Stimulated activated CD8-positive, alpha-beta memory T cell treated with anti-CD3 and anti-CD28 coated beads, Interleukin-4, amount 100 ng/mL, for 48 hours (primary cell): Measurements from ENCODE around the gene PRR15L.
"Not testable (repeated sequence)": the region's sequence is repeated elsewhere in the genome, so short reads cannot be mapped to it uniquely, and the experiment has no call there.

ENCODE experiments used
- DNase-seq: peaks from one replicate; pipeline ENCODE4 v3.0.0-alpha.2; 2020

PRR15L gene

GRCh38 chr17:47957591-47958490 is at the start of gene PRR15L:
Gene PRR15L (minus strand): TSS chr17:47957883. CDS start chr17:47953234, 4,649 bp downstream.
- DNase-seq = no peak

- no peak for DNase-seq
These were observed 49.4 kb upstream of the PRR15L start for GRCh38 chr17:48006936-48007709.

GRCh38 chr17:48004983-48005382 is 47.3 kb upstream of the PRR15L start:
- no peak for DNase-seq

- DNase-seq = no peak
These were observed 45.9 kb upstream of the PRR15L start for GRCh38 chr17:48003417-48004151.

- DNase-seq = no peak
These were observed 45.3 kb upstream of the PRR15L start for GRCh38 chr17:48002916-48003416.

GRCh38 chr17:48002266-48002915 is 44.7 kb upstream of the PRR15L start:
- DNase-seq = no peak

- not testable (repeated sequence) for DNase-seq
These were observed 44.0 kb upstream of the PRR15L start for GRCh38 chr17:48001657-48002056.

GRCh38 chr17:48001197-48001596 is 43.5 kb upstream of the PRR15L start:
- no peak for DNase-seq

GRCh38 chr17:47999582-47999981 is 41.9 kb upstream of the PRR15L start:
- no peak for DNase-seq

GRCh38 chr17:47998044-47998443 is 40.4 kb upstream of the PRR15L start:
- DNase-seq = no peak

GRCh38 chr17:47997586-47997985 is 39.9 kb upstream of the PRR15L start:
- DNase-seq = no peak

- no peak for DNase-seq
These were observed 38.5 kb upstream of the PRR15L start for GRCh38 chr17:47996201-47996600.

- no peak for DNase-seq
These were observed 37.7 kb upstream of the PRR15L start for GRCh38 chr17:47995241-47995935.

- no peak for DNase-seq
These were observed 37.0 kb upstream of the PRR15L start for GRCh38 chr17:47994724-47995123.

- no peak for DNase-seq
These were observed 36.3 kb upstream of the PRR15L start for GRCh38 chr17:47993964-47994363.

GRCh38 chr17:47993031-47993564 is 35.4 kb upstream of the PRR15L start:
- DNase-seq = no peak

GRCh38 chr17:47992216-47992615 is 34.5 kb upstream of the PRR15L start:
- no peak for DNase-seq

- no peak for DNase-seq
These were observed 33.5 kb upstream of the PRR15L start for GRCh38 chr17:47990962-47991731.

GRCh38 chr17:47989700-47990099 is 32.0 kb upstream of the PRR15L start:
- DNase-seq = no peak

- no peak for DNase-seq
These were observed 31.5 kb upstream of the PRR15L start for GRCh38 chr17:47989159-47989558.

GRCh38 chr17:47988445-47988844 is 30.8 kb upstream of the PRR15L start:
- DNase-seq = not testable (repeated sequence)
